Germinal center (tissue), 1 donor: Measurements from ENCODE around the gene OR4F6.
"Not testable (repeated sequence)": the region's sequence is repeated elsewhere in the genome, so short reads cannot be mapped to it uniquely, and the experiment has no call there.

Source experiments
- DNase-seq: peaks from one replicate; pipeline ENCODE4 v3.0.0; 2012; ENCODE audit warnings: mixed read lengths, low spot score

OR4F6 gene

GRCh38 chr15:101803209-101803608, at the start of gene OR4F6:
Gene OR4F6, plus strand, starts transcription at chr15:101803509. Its CDS starts 2,211 bp downstream, at chr15:101805720.
- no peak for DNase-seq

- DNase-seq = not testable (repeated sequence)
Observed at GRCh38 chr15:101764669-101765339, 38.5 kb upstream of the OR4F6 start.

GRCh38 chr15:101765340-101765671, 38.0 kb upstream of the OR4F6 start:
- not testable (repeated sequence) for DNase-seq

- no peak for DNase-seq
Observed at GRCh38 chr15:101765772-101766456, 37.4 kb upstream of the OR4F6 start.

- not testable (repeated sequence) for DNase-seq
Observed at GRCh38 chr15:101767083-101767640, 36.1 kb upstream of the OR4F6 start.

- no peak for DNase-seq
Observed at GRCh38 chr15:101772921-101773320, 30.4 kb upstream of the OR4F6 start.

GRCh38 chr15:101773496-101774100, 29.7 kb upstream of the OR4F6 start:
- no peak for DNase-seq

GRCh38 chr15:101775136-101775535, 28.2 kb upstream of the OR4F6 start:
- DNase-seq = no peak

- DNase-seq = not testable (repeated sequence)
Observed at GRCh38 chr15:101778576-101778975, 24.7 kb upstream of the OR4F6 start.

- DNase-seq = not testable (repeated sequence)
Observed at GRCh38 chr15:101780225-101780624, 23.1 kb upstream of the OR4F6 start.

- no peak for DNase-seq
Observed at GRCh38 chr15:101781928-101782327, 21.4 kb upstream of the OR4F6 start.

GRCh38 chr15:101784644-101785043, 18.7 kb upstream of the OR4F6 start:
- no peak for DNase-seq

GRCh38 chr15:101786422-101786821, 16.9 kb upstream of the OR4F6 start:
- DNase-seq = not testable (repeated sequence)

- not testable (repeated sequence) for DNase-seq
Observed at GRCh38 chr15:101788001-101788400, 15.3 kb upstream of the OR4F6 start.

- DNase-seq = not testable (repeated sequence)
Observed at GRCh38 chr15:101788503-101789269, 14.6 kb upstream of the OR4F6 start.

GRCh38 chr15:101790748-101791147, 12.6 kb upstream of the OR4F6 start:
- DNase-seq = not testable (repeated sequence)

GRCh38 chr15:101793981-101794380, 9.3 kb upstream of the OR4F6 start:
- DNase-seq = not testable (repeated sequence)

GRCh38 chr15:101795455-101795854, 7.9 kb upstream of the OR4F6 start:
- no peak for DNase-seq

- no peak for DNase-seq
Observed at GRCh38 chr15:101799665-101800064, 3.6 kb upstream of the OR4F6 start.

GRCh38 chr15:101801048-101801447, 2.3 kb upstream of the OR4F6 start:
- no peak for DNase-seq

GRCh38 chr15:101803676-101804075, 367 bp downstream of the OR4F6 start:
- no peak for DNase-seq

- DNase-seq = no peak
Observed at GRCh38 chr15:101804375-101804774, 1.1 kb downstream of the OR4F6 start.
